ENCODE measurements around the gene PYDC1.

The PYDC1 gene

GRCh38 chr16:31243734-31244670, 27.1 kb upstream of the PYDC1 start:
- in situ Hi-C loops (cut with HindIII; ENCODE audit: low pct_ligation_motif_present, low sequenced_read_pairs), result no loop called here
- no peak for DNase-seq
- TF ChIP-seq, protein P1, sequence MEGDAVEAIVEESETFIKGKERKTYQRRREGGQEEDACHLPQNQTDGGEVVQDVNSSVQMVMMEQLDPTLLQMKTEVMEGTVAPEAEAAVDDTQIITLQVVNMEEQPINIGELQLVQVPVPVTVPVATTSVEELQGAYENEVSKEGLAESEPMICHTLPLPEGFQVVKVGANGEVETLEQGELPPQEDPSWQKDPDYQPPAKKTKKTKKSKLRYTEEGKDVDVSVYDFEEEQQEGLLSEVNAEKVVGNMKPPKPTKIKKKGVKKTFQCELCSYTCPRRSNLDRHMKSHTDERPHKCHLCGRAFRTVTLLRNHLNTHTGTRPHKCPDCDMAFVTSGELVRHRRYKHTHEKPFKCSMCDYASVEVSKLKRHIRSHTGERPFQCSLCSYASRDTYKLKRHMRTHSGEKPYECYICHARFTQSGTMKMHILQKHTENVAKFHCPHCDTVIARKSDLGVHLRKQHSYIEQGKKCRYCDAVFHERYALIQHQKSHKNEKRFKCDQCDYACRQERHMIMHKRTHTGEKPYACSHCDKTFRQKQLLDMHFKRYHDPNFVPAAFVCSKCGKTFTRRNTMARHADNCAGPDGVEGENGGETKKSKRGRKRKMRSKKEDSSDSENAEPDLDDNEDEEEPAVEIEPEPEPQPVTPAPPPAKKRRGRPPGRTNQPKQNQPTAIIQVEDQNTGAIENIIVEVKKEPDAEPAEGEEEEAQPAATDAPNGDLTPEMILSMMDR (IDR thresholded peaks at IDR 0.05; ENCODE audit: low read depth, low read length, missing control alignments), result no peak
- Histone ChIP-seq H3K27me3 (replicated peaks) (no peaks in the 10 kb centered on the region), H3K4me3 (ENCODE audit: low read depth, low read length) (no peak overlapping the region), H3K27ac (no peak overlapping the region), H3K36me3 (replicated peaks) (no peaks in the 10 kb centered on the region)

DNA sequence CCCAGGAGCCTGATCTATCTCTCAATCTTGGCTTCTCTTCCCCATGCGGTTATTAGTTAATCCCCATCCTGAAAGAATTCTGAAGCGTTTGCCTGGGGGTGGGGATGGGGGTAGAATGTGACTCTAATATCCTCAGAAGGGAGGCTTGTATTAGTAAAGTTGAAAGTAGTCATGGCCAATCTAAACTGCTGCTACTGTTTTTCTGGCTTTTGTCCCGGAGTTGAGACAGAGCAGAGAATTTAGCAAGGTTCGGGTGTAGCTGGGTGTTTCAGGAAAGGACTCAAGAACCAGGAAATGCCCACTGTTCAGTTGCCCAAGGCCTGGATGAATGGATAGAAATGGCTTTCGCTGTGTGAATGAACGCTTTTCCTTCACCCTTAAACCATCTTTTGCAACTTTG, 25.3 kb upstream of the PYDC1 start:
- TF ChIP-seq, protein P1 (IDR thresholded peaks at IDR 0.05; ENCODE audit: low read depth, low read length, missing control alignments), result no peak
- Histone ChIP-seq H3K27me3 (replicated peaks) (no peaks in the 10 kb centered on the region), H3K4me3 (ENCODE audit: low read depth, low read length) (no peak overlapping the region), H3K27ac (no peak overlapping the region), H3K36me3 (replicated peaks) (no peaks in the 10 kb centered on the region)
- no peak for DNase-seq
- in situ Hi-C loops (cut with HindIII; ENCODE audit: low pct_ligation_motif_present, low sequenced_read_pairs), result no loop called here

DNA sequence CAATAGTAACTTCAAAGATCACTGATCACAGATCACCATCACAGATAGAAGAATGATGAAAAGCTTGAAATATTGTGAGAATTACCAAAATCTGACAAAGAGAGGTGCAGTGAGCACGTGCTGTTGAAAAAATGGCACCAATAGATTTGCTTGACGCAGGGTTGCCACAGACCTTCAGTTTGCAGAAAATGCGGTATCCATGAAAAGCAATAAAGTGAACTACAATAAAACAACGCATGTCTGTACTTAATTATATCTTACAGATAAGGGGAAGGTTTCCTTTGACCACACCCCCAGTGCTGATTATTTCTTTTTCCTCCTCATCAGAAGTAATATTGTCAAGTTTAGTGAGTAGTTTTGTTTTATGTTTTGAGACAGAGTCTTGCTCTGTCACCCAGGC, 21.1 kb upstream of the PYDC1 start:
- DNase-seq, result no peak
- in situ Hi-C loops (cut with HindIII; ENCODE audit: low pct_ligation_motif_present, low sequenced_read_pairs), result no loop called here
- TF ChIP-seq, protein P1 (IDR thresholded peaks at IDR 0.05; ENCODE audit: low read depth, low read length, missing control alignments), result no peak

DNA sequence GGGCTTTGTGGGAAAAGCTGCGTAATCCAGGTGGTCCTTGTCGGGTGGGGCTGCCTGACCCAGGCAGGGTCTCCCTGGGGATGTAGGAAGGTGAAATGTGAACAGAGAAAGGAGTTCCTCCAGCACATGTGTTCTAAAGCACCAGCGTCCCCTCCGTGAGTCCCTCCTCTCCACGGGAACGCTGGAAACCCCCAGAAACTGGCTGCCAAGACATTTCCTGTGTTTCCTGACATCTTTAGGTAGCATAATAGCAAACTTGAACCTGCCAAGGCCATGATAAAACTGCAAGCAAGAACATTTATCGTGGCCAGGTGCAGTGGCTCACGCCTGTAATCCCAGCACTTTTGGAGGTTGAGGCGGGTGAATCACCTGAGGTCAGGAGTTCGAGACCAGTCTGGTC, 12.6 kb upstream of the PYDC1 start:
- in situ Hi-C loops (cut with HindIII; ENCODE audit: low pct_ligation_motif_present, low sequenced_read_pairs), result no loop called here
- no peak for DNase-seq
- TF ChIP-seq, protein P1 (IDR thresholded peaks at IDR 0.05; ENCODE audit: low read depth, low read length, missing control alignments), result no peak
- H3K4me3 ChIP-seq (ENCODE audit: low read depth, low read length), result no peak overlapping the region
- no peak overlapping the region for H3K27ac ChIP-seq
- no peaks in the 10 kb centered on the region for H3K27me3 ChIP-seq (replicated peaks)
- H3K36me3 ChIP-seq (replicated peaks), result no peaks in the 10 kb centered on the region

More for the DNA sequence above, 21.1 kb upstream of the PYDC1 start:
- Histone ChIP-seq H3K27me3 (replicated peaks) (no peaks in the 10 kb centered on the region), H3K36me3 (replicated peaks) (no peaks in the 10 kb centered on the region), H3K27ac (no peak overlapping the region), H3K4me3 (ENCODE audit: low read depth, low read length) (no peak overlapping the region)

DNA sequence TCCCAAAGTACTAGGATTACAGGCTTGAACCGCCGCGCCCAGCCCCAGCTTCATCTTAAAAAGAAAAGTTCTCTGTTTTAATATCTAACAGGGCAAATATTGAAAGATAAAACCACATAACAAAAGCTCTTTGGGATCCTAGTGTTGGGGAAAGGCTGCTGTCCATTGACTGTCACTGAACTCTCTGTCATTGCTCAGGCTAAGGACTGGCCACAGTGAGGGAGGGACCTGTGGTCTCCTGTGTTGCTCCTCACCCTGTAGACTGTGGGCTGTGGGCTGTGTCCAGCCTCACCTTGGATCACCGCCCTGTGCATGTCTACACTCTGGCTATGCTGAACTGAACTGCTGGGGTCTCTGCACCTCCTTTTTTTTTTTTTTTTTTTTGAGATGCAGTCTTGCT, 11.3 kb upstream of the PYDC1 start:
- TF ChIP-seq, protein P1 (IDR thresholded peaks at IDR 0.05; ENCODE audit: low read depth, low read length, missing control alignments), result no peak
- H3K36me3 ChIP-seq (replicated peaks), result no peaks in the 10 kb centered on the region
- H3K27me3 ChIP-seq (replicated peaks), result no peaks in the 10 kb centered on the region
- H3K27ac ChIP-seq, result no peak overlapping the region
- no peak for DNase-seq
- H3K4me3 ChIP-seq (ENCODE audit: low read depth, low read length), result no peak overlapping the region
- in situ Hi-C loops (cut with HindIII; ENCODE audit: low pct_ligation_motif_present, low sequenced_read_pairs), result no loop called here

Measured in brain microvascular endothelial cell (primary cell).